ENCODE measurements around the gene CTDP1.

DNA sequence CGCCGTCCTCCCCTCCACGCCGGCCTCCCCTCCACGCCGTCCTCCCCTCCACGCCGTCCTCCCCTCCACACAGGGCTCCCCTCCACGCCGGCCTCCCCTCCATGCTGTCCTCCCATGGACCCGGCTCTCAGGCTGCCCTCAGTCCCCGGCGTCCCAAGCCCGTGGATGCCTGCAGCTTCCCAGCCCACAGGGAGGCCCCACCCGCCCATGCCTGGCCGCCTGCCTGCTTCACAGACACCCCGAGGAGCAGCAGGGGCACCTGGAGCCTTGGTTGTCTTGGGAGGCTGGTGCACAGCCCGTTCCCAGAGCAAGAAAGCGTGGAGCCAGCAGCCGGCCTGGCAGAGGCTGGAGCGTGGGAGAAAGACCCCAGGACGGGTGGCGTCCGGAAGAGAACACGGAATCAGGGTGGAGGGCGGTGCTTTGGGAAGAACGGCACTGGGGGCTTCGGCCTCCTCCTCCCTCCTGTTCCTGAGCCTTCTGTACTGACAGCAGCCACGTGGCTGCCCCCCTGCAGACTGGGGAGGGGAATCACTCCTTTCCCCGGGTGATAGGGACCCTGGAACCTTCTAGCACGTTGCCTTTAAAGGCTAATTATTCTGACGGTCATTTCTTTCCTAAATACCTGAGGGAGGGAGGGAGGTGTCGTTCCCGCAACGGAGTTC, 92.0 kb downstream of the CTDP1 start:
- TF ChIP-seq, protein P1, sequence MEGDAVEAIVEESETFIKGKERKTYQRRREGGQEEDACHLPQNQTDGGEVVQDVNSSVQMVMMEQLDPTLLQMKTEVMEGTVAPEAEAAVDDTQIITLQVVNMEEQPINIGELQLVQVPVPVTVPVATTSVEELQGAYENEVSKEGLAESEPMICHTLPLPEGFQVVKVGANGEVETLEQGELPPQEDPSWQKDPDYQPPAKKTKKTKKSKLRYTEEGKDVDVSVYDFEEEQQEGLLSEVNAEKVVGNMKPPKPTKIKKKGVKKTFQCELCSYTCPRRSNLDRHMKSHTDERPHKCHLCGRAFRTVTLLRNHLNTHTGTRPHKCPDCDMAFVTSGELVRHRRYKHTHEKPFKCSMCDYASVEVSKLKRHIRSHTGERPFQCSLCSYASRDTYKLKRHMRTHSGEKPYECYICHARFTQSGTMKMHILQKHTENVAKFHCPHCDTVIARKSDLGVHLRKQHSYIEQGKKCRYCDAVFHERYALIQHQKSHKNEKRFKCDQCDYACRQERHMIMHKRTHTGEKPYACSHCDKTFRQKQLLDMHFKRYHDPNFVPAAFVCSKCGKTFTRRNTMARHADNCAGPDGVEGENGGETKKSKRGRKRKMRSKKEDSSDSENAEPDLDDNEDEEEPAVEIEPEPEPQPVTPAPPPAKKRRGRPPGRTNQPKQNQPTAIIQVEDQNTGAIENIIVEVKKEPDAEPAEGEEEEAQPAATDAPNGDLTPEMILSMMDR (IDR thresholded peaks at IDR 0.05; ENCODE audit: poor library complexity) = no peak
- TF ChIP-seq EZH2 (IDR thresholded peaks at IDR 0.05; ENCODE audit: borderline replicate concordance) (no peak), EZH2phosphoT487 (IDR thresholded peaks at IDR 0.05; ENCODE audit: low read depth, severe bottlenecking, unreplicated experiment) (no peak)

Measured in hepatocyte (in vitro differentiated cells).